Activated CD4-positive, alpha-beta memory T cell treated with anti-CD3 and anti-CD28 coated beads for 36 hours (primary cell): Measurements from ENCODE around the gene OSBPL10. TPM values are rescaled to one million over a fixed set of nuclear protein-coding genes. Genes with fewer than 3 reads are reported as not detected.
"Not testable (repeated sequence)": the region's sequence is repeated elsewhere in the genome, so short reads cannot be mapped to it uniquely, and the experiment has no call there.

Source experiments
- CTCF ChIA-PET: fragments of 350-600 bp; sonication (Branson Sonifier 250); formaldehyde crosslinking; loops from one replicate; lab custom pipeline; 2021; ENCODE audit warnings: antibody characterized with exemption, inconsistent platforms; lab: Charles Lee
- POLR2A ChIA-PET: fragments of 350-600 bp; sonication (Branson Sonifier 250); formaldehyde crosslinking; loops from one replicate; lab custom pipeline; 2021; ENCODE audit warnings: antibody characterized with exemption; lab: Charles Lee
- DNase-seq: peaks from one replicate; pipeline ENCODE4 v3.0.0-alpha.2; 2020
- H3K27ac Mint-ChIP-seq: one replicate; pipeline ENCODE4 v1.8.0; 2021; ENCODE audit warnings: mixed read lengths
- H3K27me3 Mint-ChIP-seq: one replicate; pipeline ENCODE4 v1.8.0; 2021; ENCODE audit warnings: mixed read lengths
- H3K36me3 Mint-ChIP-seq: one replicate; pipeline ENCODE4 v1.8.0; 2021; ENCODE audit warnings: mixed read lengths
- H3K4me1 Mint-ChIP-seq: one replicate; pipeline ENCODE4 v1.8.0; 2021; ENCODE audit warnings: low read depth, mixed read lengths
- H3K4me3 Mint-ChIP-seq: one replicate; pipeline ENCODE4 v1.8.0; 2021; ENCODE audit warnings: mild to moderate bottlenecking, mixed read lengths
- H3K9me3 Mint-ChIP-seq: one replicate; pipeline ENCODE4 v1.8.0; 2021; ENCODE audit warnings: mixed read lengths
- intact Hi-C: fragments of 100-400 bp; cut with micrococcal nuclease; formaldehyde crosslinking; loops from one replicate; pipeline ENCODE4 v1.15.1; 2023
- total RNA-seq, 2 experiments: library from RNA; stranded (reverse); gene quantifications; one replicate each; pipeline ENCODE4 v1.2.3, GENCODE V29; 2021

Gene OSBPL10
- total RNA-seq, 2 experiments from 2014 or later, result 3.4 to 3.5 TPM

GRCh38 chr3:31802981-31803740 lies 177.9 kb downstream of the OSBPL10 start:
- intact Hi-C loops, result no loop called here
- no peak overlapping the region for H3K4me3 Mint-ChIP-seq
- POLR2A ChIA-PET, result no interaction called here
- CTCF ChIA-PET, result no interaction called here
- H3K9me3 Mint-ChIP-seq, result no peaks in the 10 kb centered on the region
- no peaks in the 10 kb centered on the region for H3K4me1 Mint-ChIP-seq
- no peak overlapping the region for H3K27ac Mint-ChIP-seq
- H3K27me3 Mint-ChIP-seq, result no peaks in the 10 kb centered on the region
- no peak for DNase-seq
- no peaks in the 10 kb centered on the region for H3K36me3 Mint-ChIP-seq

GRCh38 chr3:31800436-31800835 lies 180.6 kb downstream of the OSBPL10 start:
- Mint-ChIP-seq H3K27me3 (no peaks in the 10 kb centered on the region), H3K36me3 (no peaks in the 10 kb centered on the region), H3K27ac (no peak overlapping the region), H3K4me1 (no peaks in the 10 kb centered on the region), H3K4me3 (no peak overlapping the region), H3K9me3 (no peaks in the 10 kb centered on the region)
- no peak for DNase-seq
- POLR2A ChIA-PET, result no interaction called here
- CTCF ChIA-PET, result interaction anchor here (0.6 kb wide), 1 partner anchor 34 kb away, joined by 3 read pairs; no protein-coding TSS in a partner anchor
- intact Hi-C loops, result no loop called here

GRCh38 chr3:31798840-31799239 lies 182.2 kb downstream of the OSBPL10 start:
- POLR2A ChIA-PET, result no interaction called here

GRCh38 chr3:31793821-31794220 lies 187.2 kb downstream of the OSBPL10 start:
- CTCF ChIA-PET, result no interaction called here
- H3K9me3 Mint-ChIP-seq, result no peaks in the 10 kb centered on the region
- DNase-seq, result no peak
- no peak overlapping the region for H3K4me3 Mint-ChIP-seq
- H3K4me1 Mint-ChIP-seq, result no peaks in the 10 kb centered on the region
- intact Hi-C loops, result no loop called here
- H3K27ac Mint-ChIP-seq, result no peak overlapping the region
- H3K36me3 Mint-ChIP-seq, result no peaks in the 10 kb centered on the region
- H3K27me3 Mint-ChIP-seq, result no peaks in the 10 kb centered on the region
- POLR2A ChIA-PET, result no interaction called here

More at GRCh38 chr3:31798840-31799239, 182.2 kb downstream of the OSBPL10 start:
- Mint-ChIP-seq H3K27ac (no peak overlapping the region), H3K27me3 (no peaks in the 10 kb centered on the region), H3K4me3 (no peak overlapping the region), H3K36me3 (no peaks in the 10 kb centered on the region), H3K9me3 (no peaks in the 10 kb centered on the region), H3K4me1 (no peaks in the 10 kb centered on the region)
- intact Hi-C loops, result no loop called here
- no peak for DNase-seq
- CTCF ChIA-PET, result interaction anchor here (1.1 kb wide), 1 partner anchor 220 kb away, joined by 3 read pairs; no protein-coding TSS in a partner anchor

GRCh38 chr3:31791090-31791430 lies 190.0 kb downstream of the OSBPL10 start:
- intact Hi-C loops, result no loop called here
- Mint-ChIP-seq H3K4me3 (no peak overlapping the region), H3K27me3 (no peaks in the 10 kb centered on the region), H3K27ac (no peak overlapping the region), H3K36me3 (no peaks in the 10 kb centered on the region), H3K9me3 (no peaks in the 10 kb centered on the region), H3K4me1 (no peaks in the 10 kb centered on the region)
- POLR2A ChIA-PET, result no interaction called here
- CTCF ChIA-PET, result no interaction called here
- DNase-seq, result no peak

GRCh38 chr3:31790193-31791089 lies 190.6 kb downstream of the OSBPL10 start:
- no peaks in the 10 kb centered on the region for H3K36me3 Mint-ChIP-seq
- no peaks in the 10 kb centered on the region for H3K4me1 Mint-ChIP-seq
- DNase-seq, result no peak
- no peak overlapping the region for H3K27ac Mint-ChIP-seq
- intact Hi-C loops, result no loop called here
- H3K4me3 Mint-ChIP-seq, result no peak overlapping the region
- H3K27me3 Mint-ChIP-seq, result no peaks in the 10 kb centered on the region
- CTCF ChIA-PET, result no interaction called here
- POLR2A ChIA-PET, result interaction anchor here (0.7 kb wide), 1 partner anchor 1694 kb away, joined by 3 read pairs; no protein-coding TSS in a partner anchor
- no peaks in the 10 kb centered on the region for H3K9me3 Mint-ChIP-seq

- Mint-ChIP-seq H3K27me3 (no peaks in the 10 kb centered on the region), H3K36me3 (no peaks in the 10 kb centered on the region), H3K27ac (no peak overlapping the region), H3K9me3 (no peaks in the 10 kb centered on the region), H3K4me3 (no peak overlapping the region), H3K4me1 (no peaks in the 10 kb centered on the region)
- ChIA-PET CTCF (no interaction called here), POLR2A (no interaction called here)
- no peak for DNase-seq
- intact Hi-C loops, result no loop called here
Observed at GRCh38 chr3:31789429-31789828, 191.6 kb downstream of the OSBPL10 start.

GRCh38 chr3:31785734-31786133 lies 195.3 kb downstream of the OSBPL10 start:
- DNase-seq, result no peak
- H3K36me3 Mint-ChIP-seq, result no peaks in the 10 kb centered on the region
- no peak overlapping the region for H3K27ac Mint-ChIP-seq

GRCh38 chr3:31785286-31785685 lies 195.8 kb downstream of the OSBPL10 start:
- Mint-ChIP-seq H3K4me3 (no peak overlapping the region), H3K36me3 (no peaks in the 10 kb centered on the region), H3K4me1 (no peaks in the 10 kb centered on the region), H3K9me3 (no peaks in the 10 kb centered on the region), H3K27ac (no peak overlapping the region), H3K27me3 (peaks cover 5% of the 10 kb centered on the region)
- CTCF ChIA-PET, result interaction anchor here (0.7 kb wide), 1 partner anchor 144 kb away, joined by 3 read pairs; no protein-coding TSS in a partner anchor
- no peak for DNase-seq
- POLR2A ChIA-PET, result no interaction called here
- intact Hi-C loops, result no loop called here

More at GRCh38 chr3:31785734-31786133, 195.3 kb downstream of the OSBPL10 start:
- H3K27me3 Mint-ChIP-seq, result peaks cover 1% of the 10 kb centered on the region
- intact Hi-C loops, result no loop called here
- ChIA-PET POLR2A (no interaction called here), CTCF (no interaction called here)
- H3K4me3 Mint-ChIP-seq, result no peak overlapping the region
- H3K9me3 Mint-ChIP-seq, result no peaks in the 10 kb centered on the region
- H3K4me1 Mint-ChIP-seq, result no peaks in the 10 kb centered on the region

GRCh38 chr3:31783851-31784250 lies 197.2 kb downstream of the OSBPL10 start:
- H3K27me3 Mint-ChIP-seq, H3K9me3 Mint-ChIP-seq, intact Hi-C loops, H3K4me3 Mint-ChIP-seq, H3K27ac Mint-ChIP-seq, H3K36me3 Mint-ChIP-seq, CTCF ChIA-PET, DNase-seq, H3K4me1 Mint-ChIP-seq, POLR2A ChIA-PET: not testable (repeated sequence)

- H3K4me3 Mint-ChIP-seq, CTCF ChIA-PET, intact Hi-C loops: not testable (repeated sequence)
Observed at GRCh38 chr3:31782306-31782705, 198.8 kb downstream of the OSBPL10 start.

GRCh38 chr3:31779514-31779913 lies 201.5 kb downstream of the OSBPL10 start:
- DNase-seq, result no peak
- no peak overlapping the region for H3K4me3 Mint-ChIP-seq
- peaks cover 12% of the 10 kb centered on the region for H3K4me1 Mint-ChIP-seq
- CTCF ChIA-PET, result no interaction called here
- peaks cover 4% of the 10 kb centered on the region for H3K36me3 Mint-ChIP-seq
- POLR2A ChIA-PET, result no interaction called here
- peaks cover 25% of the 10 kb centered on the region for H3K27me3 Mint-ChIP-seq
- intact Hi-C loops, result loop anchor here (10.0 kb wide), 1 partner anchor 705 kb away; no protein-coding TSS in a partner anchor
- no peak overlapping the region for H3K27ac Mint-ChIP-seq
- H3K9me3 Mint-ChIP-seq, result no peaks in the 10 kb centered on the region

More at GRCh38 chr3:31782306-31782705, 198.8 kb downstream of the OSBPL10 start:
- H3K9me3 Mint-ChIP-seq, DNase-seq, H3K4me1 Mint-ChIP-seq, H3K36me3 Mint-ChIP-seq, H3K27ac Mint-ChIP-seq, POLR2A ChIA-PET: not testable (repeated sequence)
- H3K27me3 Mint-ChIP-seq, result peaks cover 14% of the 10 kb centered on the region
